ENCODE measurements around the gene NT5C.

The NT5C gene

GRCh38 chr17:75090871-75091854, 40.4 kb downstream of the NT5C start:
- DNase-seq: no peak

- DNase-seq: no peak
Observed at GRCh38 chr17:75088465-75089417, 42.8 kb downstream of the NT5C start.

GRCh38 chr17:75087558-75088453, 43.7 kb downstream of the NT5C start, which contains the start of gene SLC16A5:
Gene SLC16A5 (plus strand): TSS chr17:75087954. CDS start chr17:75093637, 5,683 bp downstream.
- DNase-seq: no peak

GRCh38 chr17:75087182-75087557, 44.4 kb downstream of the NT5C start:
- no peak for DNase-seq

GRCh38 chr17:75086496-75087181, 44.9 kb downstream of the NT5C start:
- no peak for DNase-seq

- no peak for DNase-seq
Observed at GRCh38 chr17:75084039-75084660, 47.4 kb downstream of the NT5C start.

- DNase-seq: no peak
Observed at GRCh38 chr17:75082683-75083082, 48.9 kb downstream of the NT5C start.

- no peak for DNase-seq
Observed at GRCh38 chr17:75081611-75082540, 49.7 kb downstream of the NT5C start.

Data from NCI-H1105 treated with DMSO at 0.1 percent for 48 hours (cell line).